ENCODE measurements around the gene GOSR1. TPM values are rescaled to one million over a fixed set of nuclear protein-coding genes. Genes with fewer than 3 reads are reported as not detected.
A peak's percentile ranks its signal among the peaks of the same experiment; 100 is the strongest.
"Not testable (repeated sequence)": the region's sequence is repeated elsewhere in the genome, so short reads cannot be mapped to it uniquely, and the experiment has no call there.

Gene GOSR1
- 29.7 and 51.4 TPM in 2 replicates for total RNA-seq (2014; rRNA removed; shearing (Covaris generic))

DNA sequence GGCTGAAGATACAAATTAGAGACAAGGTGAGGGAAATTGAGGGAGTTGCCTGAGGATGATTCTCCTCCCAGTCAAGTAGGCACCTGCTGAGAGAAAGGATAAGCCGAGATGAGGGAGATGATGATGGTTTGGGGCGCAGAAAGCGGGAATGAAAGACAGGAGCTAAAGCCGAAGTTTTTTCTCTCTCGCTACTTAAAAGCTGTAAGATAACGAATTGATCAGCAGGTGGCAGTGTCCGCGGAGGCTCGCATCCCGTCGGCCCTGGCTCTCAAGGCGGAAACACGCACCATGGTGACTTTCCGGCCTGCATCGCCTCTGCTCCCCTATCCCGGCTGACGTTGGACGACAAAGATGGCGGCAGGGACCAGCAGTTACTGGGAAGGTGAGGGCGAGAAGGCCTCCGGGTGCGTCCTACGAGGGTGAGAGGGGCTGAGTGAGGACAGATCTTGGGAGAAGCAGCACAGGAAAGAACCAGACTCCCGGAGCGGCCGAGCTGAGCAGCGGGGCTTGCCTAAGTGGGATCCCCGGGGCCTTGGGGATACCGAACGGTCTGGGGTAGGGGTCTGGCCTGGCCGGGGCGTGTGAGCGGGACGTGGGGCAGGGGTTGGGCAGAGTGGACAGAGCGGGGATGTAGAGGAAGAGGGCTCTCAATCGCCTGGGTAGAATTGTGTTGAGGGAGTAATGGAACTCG lies at the start of gene GOSR1:
Gene GOSR1, plus strand, starts transcription at position 326 of the 691 bp plus-strand sequence. Its CDS starts 26 bp downstream, at position 352.
- DNase-seq (ENCODE audit: low spot score), result peak; percentile 95

DNA sequence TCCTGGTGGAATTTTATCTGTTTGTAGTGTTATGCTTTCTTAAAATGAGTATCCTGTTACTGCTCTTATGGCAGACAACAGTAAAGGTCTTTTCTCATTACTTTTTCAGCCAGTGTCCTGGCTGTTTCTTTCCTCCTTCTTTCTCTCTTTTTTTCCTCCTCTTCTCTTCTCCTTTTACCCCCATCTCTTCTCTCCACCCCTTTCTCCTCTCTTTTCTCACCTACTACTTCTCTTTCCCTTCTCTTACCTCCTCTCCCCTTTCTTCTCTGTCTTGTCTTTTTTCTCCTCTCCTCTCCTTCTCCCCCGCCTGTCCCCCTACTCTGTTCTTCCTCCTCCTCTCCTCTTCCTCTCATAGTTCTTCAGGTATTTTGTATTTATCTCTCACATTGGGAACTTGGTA lies 49.6 kb upstream of the GOSR1 start:
- no peak for DNase-seq (ENCODE audit: low spot score)

DNA sequence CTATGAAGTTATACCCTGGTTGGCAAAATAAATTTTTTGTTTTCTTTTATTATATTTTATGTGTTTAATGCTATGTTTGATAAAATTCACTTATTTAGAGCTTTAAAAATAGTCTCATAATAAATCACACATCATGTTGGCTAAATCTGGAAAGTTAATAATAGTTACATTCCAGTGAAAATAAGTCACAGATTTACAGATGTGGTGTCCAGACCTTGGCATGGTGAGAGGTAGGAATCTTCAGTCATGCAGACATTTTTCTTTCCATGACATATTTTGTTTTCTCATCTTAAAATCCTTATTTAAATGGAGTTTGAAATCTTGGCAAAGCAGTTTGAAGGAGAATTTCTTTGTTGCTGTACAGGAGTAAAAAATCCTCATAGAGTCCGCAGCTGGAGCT lies 48.1 kb upstream of the GOSR1 start:
- DNase-seq (ENCODE audit: low spot score), result no peak

DNA sequence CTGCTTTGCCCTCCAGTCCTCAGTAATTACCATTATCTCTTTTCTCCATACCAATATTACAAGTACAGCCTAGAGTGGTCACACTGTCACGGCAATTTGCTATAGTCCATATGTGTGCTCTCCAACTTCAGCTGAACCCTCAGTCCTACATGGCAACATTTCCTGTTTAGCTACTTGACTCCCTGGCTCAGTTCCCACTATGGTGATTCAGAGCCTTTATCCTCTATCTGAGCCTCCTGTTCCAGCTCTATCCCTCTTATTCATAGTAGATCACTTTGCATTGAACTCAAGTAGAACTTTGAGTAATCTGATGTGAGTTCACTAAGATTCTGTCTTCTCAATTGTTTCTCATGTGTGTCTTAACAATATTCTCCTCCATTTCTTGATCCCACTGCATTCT lies 43.7 kb upstream of the GOSR1 start:
- DNase-seq (ENCODE audit: low spot score), result peak; percentile 86

DNA sequence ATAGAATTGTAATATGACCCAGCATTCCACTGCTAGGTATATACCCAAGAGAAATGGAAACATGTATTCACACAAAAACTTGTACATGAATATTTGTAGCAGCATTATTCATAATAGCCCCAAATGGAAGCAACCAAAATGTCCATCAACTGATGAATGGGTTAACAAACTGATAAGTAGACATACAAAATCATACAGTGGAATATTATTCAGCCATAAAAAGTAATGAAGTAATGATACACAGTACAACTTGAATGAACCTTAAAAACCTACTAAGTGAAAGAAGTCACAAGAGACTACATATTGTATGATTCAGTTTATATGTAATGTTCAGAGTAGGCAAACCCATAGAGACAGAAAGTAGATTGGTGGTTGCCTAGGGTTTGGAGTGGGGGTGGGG lies 40.5 kb upstream of the GOSR1 start:
- no peak for DNase-seq (ENCODE audit: low spot score)

DNA sequence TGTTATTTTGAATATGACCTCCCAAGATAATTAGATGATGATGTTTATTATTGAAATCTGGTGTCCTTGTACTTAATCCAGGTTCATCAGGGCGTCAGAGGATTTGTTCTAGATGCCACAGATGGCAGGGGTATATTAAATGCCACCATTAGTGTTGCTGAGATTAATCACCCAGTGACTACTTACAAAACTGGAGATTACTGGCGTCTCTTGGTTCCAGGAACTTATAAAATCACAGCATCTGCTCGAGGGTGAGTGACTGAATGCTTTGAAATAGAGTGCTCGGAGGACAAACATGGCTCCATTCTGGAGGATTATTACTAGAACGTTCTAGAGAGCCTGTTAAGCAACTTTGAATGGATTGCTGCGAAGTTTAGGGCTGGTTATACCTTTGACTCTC lies 33.5 kb upstream of the GOSR1 start:
- DNase-seq (ENCODE audit: low spot score), result no peak

DNA sequence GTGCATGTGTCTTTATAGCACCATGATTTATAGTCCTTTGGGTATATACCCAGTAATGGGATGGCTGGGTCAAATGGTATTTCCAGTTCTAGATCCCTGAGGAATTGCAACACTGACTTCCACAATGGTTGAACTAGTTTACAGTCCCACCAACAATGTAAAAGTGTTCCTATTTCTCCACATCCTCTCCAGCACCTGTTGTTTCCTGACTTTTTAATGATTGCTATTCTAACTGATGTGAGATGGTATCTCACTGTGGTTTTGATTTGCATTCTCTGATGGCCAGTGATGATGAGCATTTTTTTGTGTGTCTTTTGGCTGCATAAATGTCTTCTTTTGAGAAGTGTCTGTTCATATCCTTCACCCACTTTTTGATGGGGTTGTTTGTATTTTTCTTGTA lies 30.6 kb upstream of the GOSR1 start:
- DNase-seq (ENCODE audit: low spot score), result not testable (repeated sequence)

DNA sequence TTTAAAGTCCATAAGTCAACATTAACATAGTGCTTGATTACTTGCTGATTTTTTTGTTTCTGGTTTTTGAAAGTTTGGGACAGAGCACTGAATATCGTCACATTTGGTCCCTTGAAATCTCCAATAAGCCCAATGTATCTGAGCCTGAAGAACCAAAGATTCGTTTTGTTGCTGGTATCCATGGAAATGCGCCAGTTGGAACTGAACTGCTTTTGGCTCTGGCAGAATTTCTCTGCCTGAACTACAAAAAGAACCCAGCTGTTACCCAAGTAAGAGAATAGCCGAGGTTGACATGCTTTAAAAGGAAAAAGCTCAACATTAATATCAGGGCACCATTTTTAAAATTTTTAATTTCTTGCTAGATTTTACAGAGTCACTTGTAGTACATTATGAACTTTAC lies 27.7 kb upstream of the GOSR1 start:
- no peak for DNase-seq (ENCODE audit: low spot score)

DNA sequence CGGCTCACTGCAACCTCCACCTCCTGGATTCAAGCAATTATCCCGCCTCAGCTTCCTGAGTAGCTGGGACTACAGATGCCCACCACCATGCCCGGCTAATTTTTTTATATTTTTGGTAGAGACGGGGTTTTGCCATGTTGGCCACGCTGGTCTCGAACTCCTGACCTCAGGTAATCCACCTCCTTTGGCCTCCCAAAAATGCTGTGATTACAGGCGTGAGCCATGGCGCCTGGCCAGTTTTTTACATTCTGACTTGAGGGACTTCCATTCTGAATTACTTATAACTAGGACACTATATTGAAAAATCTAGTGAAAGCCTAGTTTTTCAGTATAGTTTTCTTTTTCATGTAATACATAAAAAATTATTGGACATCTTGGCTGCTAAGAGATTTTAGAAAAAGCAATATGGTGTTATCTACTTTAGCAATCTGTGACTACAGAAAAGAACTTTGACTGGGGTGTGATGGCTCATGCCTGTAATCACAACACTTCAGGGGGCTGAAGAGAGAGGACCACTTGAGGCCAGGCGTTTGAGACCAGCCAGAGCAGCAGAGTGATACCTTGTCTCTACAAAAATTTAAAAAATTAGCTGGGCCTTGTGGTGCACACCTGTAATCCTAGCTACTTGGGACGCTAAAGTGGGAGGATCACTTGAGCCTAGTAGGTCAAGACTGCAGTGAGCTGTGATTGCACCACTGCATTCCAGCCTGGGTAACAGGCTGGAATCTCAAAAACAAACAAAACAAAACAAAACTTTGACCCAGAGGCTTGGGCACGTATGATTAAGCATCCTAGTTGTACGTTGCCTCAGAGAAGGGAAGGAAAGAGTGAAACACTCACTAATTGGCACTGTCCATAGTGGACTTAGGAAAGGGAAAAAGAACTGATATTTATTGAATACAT lies 26.8 kb upstream of the GOSR1 start:
- no peak for DNase-seq (ENCODE audit: low spot score)

DNA sequence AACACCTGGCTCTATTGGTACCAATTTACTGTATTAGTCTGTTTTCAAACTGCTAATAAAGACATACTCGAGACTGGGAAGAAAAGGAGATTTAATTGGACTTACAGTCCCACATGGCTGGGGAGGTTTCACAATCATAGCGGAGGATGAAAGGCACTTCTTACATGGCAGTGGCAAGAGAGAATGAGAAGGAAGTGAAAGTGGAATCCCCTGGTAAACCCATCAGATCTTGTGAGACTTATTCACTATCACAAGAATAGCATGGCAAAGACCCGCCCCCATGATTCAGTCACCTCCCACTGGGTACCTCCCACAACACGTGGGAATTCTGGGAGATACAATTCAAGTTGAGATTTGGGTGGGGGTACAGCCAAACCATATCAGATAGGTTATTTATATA lies 22.6 kb upstream of the GOSR1 start:
- no peak for DNase-seq (ENCODE audit: low spot score)

DNA sequence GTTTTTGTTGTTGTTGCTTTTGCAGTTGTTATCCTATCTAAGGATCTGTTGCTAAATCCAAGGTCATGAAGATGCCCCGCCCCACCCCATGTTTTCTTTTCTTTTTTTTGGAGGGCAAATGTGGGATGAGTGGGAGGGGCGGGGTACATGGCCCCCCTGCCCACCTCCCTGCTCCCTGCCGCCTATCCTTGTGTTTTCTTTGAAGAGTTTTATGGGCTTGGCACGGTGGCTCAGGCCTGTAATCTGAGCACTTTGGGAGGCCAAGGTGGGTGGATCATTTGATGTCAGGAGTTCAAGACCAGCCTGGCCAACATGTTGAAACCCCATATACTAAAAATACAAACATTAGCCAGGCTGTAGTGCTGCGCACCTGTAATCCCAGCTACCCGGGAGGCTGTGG lies 18.8 kb upstream of the GOSR1 start:
- no peak for DNase-seq (ENCODE audit: low spot score)

DNA sequence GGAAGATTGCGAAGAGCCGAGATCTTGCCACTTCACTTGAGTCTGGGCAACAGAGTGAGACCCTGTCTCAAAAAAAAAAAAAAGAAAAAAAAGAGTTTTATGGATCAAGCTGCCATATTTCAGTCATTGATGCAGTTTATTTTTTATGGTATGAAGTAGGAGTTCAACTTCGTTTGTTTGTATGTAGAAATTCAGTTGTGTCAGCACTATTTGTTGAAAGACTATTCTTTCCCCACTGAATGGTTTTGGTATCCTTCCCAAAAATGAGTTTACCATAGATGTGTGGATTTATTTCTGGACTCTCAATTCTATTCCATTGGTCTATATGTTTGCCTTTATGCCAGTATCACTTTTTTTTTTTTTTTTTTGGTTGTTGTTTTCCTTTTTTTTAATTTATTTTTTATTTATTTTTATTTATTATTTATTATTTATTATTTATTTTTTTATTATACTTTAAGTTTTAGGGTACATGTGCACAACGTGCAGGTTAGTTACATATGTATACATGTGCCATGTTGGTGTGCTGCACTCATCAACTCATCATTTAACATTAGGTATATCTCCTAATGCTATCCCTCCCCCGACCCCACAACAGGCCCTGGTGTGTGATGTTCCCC lies 18.3 kb upstream of the GOSR1 start:
- DNase-seq (ENCODE audit: low spot score), result not testable (repeated sequence)

DNA sequence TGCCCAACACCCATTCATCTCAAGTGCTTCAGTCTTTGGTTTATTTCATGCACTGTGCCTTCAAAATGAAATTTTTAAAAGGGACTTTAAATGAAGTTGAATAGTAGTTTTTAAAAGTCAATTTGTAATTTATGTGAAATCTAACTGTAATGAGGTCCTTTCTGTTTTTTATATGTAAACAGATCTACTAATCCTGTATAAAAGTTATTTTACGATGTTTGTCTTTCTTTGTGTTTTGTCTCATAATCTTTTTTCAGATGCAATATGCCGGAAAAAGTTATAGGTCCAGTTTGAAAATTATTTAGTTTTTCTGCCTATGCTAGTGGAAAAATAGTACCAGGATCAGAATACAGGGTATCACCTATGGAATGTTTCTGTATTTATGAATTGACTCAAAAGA lies 8.7 kb upstream of the GOSR1 start:
- DNase-seq (ENCODE audit: low spot score), result no peak

DNA sequence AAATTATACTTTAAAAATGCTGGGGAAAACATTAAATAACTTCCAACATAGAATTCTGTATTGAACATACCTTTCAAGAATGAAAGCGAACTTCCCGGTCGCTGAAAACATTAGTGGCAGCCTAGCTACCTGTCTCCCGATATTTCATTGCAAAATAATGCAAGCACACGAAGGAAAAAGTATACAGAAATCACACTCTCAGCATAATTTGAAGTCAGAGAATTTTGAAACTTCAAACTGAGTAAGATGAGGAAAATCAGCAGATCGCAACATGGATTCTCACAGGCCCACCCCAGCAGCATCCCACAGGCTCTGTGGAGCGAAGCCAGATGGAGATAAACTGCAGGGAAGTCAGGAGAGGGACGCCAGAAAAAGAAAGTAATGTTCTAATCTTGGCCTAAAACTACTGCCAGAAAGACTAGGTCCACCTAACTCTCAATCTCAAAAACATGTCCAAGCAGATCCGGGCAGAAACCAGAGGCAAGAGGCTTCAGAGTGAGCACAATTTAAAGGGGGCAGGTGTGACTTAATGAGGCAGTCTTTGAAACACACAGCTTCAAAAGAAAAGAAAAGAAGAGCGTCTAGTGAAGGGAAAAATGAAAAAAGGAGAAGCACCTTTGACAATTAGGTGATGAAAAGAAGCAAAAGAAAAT lies 4.8 kb upstream of the GOSR1 start:
- DNase-seq (ENCODE audit: low spot score), result no peak

DNA sequence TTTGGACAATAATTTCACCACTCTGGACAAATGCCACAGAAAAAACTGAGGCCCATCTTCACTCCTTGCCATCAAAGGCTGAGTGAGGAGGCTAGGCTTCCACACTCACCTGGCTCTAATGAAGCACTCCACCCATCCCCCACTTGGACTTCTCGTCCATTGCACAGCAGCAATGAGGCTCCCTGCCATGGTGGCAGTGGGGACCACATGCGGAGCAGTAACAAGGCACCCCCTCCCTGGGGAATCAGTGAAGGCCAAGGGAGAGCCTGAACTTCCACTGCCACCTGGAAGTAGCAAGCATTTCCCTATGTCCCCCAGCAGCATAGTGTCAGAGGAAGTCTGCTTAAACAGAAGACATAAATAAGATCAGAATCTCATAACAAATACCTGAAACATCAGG lies 2.0 kb upstream of the GOSR1 start:
- no peak for DNase-seq (ENCODE audit: low spot score)

DNA sequence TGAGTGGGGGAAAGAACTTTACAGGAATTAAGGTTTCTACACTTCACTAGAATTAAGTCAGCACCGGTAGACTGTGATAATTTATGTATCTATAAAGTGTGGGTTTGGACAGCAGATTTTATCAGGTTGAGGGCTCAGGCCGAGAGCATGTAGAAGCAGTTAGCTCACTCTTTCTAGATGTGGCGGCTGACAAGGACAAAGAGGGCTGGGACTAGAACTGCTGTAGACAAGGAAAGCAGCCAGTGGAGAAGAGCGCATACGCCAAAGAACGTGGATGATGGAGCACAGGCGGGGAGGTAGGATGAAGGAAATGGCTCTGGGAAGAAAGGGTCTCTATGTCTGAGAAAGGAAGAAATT lies 504 bp upstream of the GOSR1 start:
- no peak for DNase-seq (ENCODE audit: low spot score)

DNA sequence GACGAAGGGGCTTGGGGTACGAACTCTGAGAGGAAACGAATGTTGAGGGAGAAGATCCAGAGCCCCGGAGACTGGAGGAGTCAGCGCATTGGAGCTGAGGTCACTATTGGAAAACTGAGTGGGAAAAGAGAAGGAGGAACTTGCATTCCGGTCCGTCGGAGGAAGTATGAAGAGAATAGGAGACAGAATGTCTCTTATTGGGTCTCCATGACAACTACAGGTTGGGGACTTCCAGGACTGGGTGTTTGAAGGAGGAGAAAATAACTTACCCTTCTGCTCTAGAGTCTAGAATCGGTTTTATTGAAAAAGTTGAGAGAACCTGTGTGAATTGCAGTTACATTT lies 537 bp downstream of the GOSR1 start:
- no peak for DNase-seq (ENCODE audit: low spot score)

DNA sequence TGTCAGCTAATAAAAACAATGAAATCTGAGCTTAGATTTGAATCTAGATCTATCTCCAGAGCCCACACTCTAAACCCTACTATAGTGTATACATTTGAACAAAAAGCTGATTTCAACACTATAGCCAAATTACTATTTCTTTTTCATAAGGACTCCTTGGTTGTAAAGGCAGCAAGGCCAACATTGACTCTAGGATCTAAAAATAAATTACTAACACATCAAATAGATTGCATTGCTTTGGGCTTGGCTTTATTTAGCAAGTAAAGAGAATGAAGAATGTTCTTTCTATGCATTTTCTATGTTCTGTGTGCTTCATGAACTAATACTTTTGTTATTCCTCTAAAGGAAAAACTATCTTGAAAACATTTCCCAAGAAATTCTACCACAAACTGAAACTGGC lies 5.3 kb downstream of the GOSR1 start:
- no peak for DNase-seq (ENCODE audit: low spot score)

DNA sequence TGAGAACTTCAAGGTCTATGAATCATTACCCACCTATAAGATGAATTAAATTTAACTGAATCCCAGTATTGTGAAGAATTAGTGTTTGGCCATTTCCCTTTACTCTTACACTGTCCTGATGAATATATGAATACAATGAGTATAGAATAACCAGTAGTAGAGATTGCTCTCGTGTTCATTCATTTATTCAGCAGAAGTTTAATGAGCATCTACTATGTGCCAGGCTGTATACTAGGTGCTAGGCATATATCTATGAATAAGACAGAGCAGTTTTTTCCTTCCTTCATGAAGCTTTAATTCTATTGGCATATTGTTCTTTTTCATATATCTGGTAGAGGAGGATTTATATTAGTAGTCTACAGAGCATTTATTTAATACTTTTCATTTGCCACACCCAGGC lies 6.0 kb downstream of the GOSR1 start:
- DNase-seq (ENCODE audit: low spot score), result no peak

DNA sequence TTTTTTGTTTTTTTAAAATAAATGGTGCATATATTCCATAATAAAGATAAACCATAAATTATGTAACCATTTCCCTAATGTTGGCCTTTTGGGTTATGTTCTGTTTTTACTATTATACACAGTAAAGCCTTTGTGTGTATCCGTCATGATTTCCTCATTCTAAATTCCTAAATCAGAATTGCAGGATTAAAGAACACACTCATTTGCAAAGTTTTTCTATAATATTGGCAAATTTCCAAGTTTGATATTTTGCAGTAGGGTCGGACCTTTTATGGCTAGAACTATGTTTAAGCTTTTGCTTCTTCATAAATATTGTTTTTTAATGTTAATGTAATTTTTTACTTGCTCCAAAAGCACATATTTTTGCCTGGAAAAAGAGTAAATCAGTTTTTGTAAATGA lies 16.6 kb downstream of the GOSR1 start:
- DNase-seq (ENCODE audit: low spot score), result no peak

DNA sequence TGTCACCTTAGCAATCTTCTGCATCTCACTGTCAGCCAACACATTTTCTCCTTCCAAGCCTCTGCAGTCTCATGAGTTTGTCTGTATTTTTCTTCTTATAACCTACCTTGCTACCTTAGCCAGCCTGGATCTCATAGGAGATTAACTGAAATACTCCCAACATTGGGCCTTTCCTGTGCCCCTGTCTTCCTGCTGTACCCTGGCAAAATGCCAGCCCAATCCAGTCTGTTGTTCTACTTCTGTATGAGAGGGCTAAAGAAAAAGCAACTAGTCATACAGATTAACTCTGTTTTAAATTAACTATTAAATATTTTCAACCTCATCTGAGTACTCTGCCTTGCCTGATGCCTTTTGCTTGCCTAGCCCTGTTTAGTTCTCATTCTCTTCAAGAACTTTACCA lies 18.4 kb downstream of the GOSR1 start:
- DNase-seq (ENCODE audit: low spot score), result no peak

DNA sequence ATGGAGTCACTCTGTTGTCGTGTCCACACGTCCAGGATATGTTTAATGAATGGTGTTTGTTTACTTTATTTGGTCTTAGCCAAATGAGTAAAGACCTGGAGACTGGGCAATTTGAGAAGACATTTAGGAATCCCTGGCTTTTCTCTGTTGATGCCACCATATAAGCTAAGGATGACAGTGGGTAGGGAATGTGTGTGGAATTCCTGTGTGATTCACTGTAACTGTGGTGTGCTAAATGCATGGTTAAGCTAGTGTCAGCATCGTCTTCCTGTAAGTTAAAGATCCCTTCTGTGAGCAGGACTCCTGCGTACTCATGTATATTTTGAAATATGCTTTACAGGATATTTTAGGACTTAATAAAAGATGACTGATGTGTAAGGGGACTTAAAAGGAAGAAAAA lies 26.4 kb downstream of the GOSR1 start:
- DNase-seq (ENCODE audit: low spot score), result no peak

All from H4 (cell line).